ENCODE data around the gene HTR6.
"Not testable (repeated sequence)": the region's sequence is repeated elsewhere in the genome, so short reads cannot be mapped to it uniquely, and the experiment has no call there.

The HTR6 gene

GRCh38 chr1:19664453-19665185 lies at the start of gene HTR6:
TSS of gene HTR6 (plus strand) at chr1:19664875. CDS start at chr1:19665754, 879 bp downstream.
- DNase-seq (ENCODE audit: low spot score): peak; percentile 4

DNA sequence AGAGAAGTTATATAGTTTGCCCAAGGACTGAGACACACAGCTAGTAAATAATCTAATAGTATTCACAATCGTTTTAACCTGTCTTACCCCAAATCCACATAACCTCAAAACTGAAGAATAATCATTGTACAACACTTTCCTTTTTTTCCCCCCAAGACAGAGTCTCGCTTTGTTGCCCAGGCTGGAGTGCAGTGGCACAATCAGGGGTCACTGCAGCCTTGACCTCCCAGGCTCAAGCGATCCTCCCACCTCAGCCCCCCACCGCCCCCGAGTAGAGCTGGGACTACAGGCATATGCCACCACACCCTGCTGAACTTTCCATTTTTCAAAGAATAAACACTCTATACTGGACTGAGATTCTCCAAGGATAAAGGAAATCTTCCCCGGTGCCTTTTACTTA lies 49.2 kb upstream of the HTR6 start:
- DNase-seq (ENCODE audit: low spot score): no peak

DNA sequence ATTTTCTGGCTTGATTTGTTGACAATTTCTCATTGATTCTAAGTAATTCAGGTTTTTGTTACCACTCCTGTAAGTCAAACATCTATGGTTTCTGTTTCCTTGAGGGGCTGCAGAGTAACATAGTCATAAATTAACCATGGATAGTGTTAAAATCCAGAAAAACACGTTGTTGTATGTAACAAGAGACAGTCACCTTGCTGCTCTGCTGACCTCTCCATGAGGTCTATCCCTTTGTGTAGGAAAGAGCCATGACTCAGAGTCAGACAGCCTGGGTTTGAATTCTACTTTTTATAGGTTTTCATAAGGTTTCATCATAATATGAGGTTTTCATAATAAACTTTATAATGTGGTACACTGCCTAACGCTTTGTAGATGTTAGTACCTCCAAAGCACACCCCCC lies 48.2 kb upstream of the HTR6 start:
- DNase-seq (ENCODE audit: low spot score): no peak

GRCh38 chr1:19617376-19617775 lies 47.3 kb upstream of the HTR6 start:
- no peak for DNase-seq (ENCODE audit: low spot score)

DNA sequence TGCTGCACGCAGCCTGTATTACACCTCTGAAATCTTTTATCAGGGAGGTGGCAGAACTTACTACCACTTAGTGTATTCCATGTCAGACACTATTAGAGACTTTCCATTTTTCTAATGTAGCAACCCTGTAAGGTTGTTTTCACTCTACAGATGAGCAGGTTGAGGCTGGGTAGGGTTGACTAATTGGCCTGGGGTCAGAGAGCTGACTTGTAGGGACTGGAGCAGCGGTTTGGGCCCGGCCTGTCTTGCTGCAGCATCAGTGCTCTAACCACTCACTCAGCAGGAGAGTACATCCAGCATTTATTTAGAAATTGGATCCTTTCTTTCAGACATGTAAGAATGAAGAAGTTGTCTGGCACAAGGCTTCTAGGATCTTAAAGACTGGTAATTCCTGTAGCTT lies 46.2 kb upstream of the HTR6 start:
- DNase-seq (ENCODE audit: low spot score): no peak

DNA sequence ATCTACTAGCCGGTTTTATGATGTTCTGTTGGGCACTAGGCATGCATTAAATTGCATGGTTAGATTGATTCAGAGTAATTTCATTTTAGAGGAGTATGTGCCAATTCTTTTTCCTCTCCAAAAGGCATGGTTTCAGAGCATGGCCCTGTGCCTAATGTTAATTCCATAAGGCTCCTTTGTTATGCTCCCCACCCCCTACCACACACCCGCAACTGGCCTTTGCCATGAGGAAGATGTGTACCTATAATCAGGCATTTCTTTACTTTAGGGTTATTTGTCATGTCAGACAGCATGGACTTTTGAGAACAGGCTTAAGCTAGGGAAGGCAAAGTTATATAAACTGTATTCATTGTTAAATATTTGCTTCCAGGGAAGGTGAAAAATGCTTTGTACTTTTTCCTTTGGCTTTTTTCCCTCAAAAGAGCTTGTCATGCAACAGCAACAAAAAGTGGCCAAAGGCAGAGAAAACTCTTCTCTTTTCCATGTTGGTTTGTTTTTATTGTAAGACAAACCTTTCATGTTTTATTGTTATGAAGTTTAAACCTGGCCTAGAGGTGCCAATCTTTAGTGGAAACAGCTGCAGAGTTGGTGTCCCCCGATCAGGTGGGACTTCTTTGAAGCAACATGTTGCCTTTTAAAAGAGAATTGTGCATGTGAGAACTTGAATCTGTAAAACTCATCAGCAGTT lies 44.8 kb upstream of the HTR6 start:
- no peak for DNase-seq (ENCODE audit: low spot score)

DNA sequence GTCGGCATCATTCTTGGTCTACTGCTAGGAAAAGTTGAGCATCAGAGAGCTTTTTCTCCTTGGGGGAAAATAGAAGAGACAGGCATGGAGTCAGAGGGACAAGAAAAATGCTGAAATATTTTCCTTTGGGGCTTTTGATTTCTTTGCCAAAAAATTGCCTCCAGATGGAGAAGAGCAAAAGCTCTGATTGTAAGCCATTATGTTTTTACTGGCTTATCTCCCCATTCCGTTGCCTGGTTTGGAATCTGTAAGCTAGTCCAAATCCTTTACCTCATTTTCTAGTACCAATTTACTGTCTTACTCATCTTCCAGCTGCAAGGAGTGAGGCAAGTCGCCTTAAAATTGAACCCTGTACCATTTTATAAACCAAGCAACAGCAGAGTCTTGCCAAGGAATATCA lies 43.9 kb upstream of the HTR6 start:
- DNase-seq (ENCODE audit: low spot score): no peak

DNA sequence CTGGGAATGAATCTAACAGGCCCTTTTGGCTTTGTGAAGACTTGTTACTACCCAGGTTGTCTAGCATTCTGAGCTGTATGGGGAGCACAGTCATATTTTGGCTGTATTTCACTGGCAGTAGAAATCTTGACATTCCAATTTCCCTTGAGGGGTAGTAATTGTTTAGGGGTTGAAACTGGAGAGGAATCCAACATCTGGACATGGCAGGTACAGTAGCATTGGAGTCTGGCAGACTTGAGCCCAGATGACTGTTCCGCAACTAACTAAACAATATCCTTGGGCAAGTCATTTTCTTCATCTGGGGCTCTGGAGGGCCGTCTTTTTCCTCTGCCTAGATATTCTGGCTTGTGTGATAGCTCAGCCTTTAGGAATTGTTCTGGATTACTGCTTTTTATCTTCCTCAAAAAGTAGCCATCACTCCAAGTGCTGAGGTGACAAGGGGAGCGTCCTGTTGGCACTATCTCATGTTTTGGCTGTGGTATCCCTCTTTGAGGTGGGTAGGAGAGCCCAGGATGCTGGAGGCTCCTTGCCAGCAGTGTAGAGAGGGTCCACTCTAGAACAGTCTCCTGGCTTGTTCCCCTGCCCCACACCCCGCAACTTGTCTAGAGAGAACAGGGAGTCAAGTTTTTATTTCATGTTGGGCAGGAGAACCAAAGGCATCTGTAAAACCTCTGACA lies 43.3 kb upstream of the HTR6 start:
- no peak for DNase-seq (ENCODE audit: low spot score)

DNA sequence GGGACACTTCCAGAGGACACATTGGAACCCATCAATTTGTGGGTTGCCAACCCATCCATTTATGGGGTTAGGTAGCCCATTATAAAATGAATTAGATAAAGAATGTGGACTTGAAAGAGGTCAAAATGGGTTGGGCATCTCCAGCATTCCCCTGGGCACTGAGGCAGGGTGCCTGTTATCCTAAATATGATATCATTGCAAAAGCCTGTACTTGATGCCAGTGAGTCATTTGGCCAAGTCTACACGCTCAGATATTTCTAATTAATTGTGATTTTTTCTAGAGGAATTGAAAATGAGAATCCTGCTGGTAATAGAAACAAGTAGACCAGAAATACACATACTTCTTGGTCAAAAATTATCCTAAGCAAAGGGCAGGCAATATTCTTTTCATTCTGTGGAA lies 42.5 kb upstream of the HTR6 start:
- DNase-seq (ENCODE audit: low spot score): no peak

DNA sequence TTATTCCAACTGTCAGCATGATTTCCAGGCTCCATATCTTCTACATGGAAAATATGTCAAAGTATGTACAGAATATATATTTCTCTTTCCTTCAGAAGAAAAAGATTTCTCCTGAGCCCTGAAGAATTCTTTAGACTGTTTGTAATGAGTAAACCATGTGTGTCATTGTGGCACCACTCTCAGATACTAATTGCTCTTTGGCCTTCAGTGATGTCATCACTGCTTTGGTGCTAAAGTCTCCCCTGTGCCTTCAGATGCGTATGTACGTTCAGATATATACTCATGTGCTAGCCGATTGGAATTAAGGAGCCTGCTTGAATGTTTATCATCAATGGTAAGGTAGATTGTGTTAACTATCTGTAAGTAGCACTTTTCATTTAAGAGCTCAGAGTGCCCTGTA lies 41.2 kb upstream of the HTR6 start:
- DNase-seq (ENCODE audit: low spot score): no peak

GRCh38 chr1:19625291-19625937 lies 39.3 kb upstream of the HTR6 start:
- no peak for DNase-seq (ENCODE audit: low spot score)

- no peak for DNase-seq (ENCODE audit: low spot score)
Observed at GRCh38 chr1:19628879-19629278, 35.8 kb upstream of the HTR6 start.

DNA sequence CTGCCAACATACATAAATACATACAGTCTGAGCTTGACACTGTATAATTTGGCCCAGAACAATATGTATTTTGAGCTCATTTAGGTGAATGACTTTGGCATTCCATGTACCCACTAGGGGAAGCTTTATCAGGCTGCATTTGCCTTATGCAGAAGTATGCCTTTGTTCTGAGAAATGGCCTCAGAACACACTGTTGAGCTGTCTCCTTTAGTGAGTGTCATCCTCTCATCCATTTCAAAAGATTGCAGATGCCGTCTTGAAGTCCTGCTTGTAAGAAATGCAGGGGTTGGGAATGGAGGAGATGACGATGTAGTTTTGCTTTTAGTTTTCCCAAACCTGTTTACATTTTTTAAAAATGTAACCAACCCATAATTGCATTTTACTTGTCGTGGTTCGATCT lies 35.3 kb upstream of the HTR6 start:
- DNase-seq (ENCODE audit: low spot score): no peak

- not testable (repeated sequence) for DNase-seq (ENCODE audit: low spot score)
Observed at GRCh38 chr1:19630192-19630591, 34.5 kb upstream of the HTR6 start.

GRCh38 chr1:19630720-19631395 lies 33.8 kb upstream of the HTR6 start:
- DNase-seq (ENCODE audit: low spot score): no peak

DNA sequence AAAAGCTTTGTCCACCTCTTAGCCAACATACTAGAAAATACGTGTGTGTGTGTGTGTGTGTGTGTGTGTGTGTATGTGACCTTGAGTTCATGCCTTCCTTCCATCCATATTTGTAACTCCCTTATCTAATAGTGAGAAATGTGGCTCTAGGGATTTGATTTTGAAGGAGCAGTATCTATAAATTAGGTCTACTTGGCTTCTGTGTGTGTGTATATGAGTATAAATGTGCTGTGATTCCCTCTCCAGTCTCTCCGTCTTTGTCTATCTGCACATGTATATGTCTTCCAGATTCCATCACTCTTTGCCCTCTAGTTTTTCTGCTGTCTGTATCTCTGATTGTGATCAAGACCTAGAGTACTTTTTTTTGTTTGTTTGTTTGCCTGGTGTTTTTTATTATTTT lies 32.5 kb upstream of the HTR6 start:
- no peak for DNase-seq (ENCODE audit: low spot score)

GRCh38 chr1:19633106-19633505 lies 31.6 kb upstream of the HTR6 start:
- DNase-seq (ENCODE audit: low spot score): no peak

GRCh38 chr1:19635064-19635463 lies 29.6 kb upstream of the HTR6 start:
- DNase-seq (ENCODE audit: low spot score): not testable (repeated sequence)

- no peak for DNase-seq (ENCODE audit: low spot score)
Observed at GRCh38 chr1:19635646-19636045, 29.0 kb upstream of the HTR6 start.

DNA sequence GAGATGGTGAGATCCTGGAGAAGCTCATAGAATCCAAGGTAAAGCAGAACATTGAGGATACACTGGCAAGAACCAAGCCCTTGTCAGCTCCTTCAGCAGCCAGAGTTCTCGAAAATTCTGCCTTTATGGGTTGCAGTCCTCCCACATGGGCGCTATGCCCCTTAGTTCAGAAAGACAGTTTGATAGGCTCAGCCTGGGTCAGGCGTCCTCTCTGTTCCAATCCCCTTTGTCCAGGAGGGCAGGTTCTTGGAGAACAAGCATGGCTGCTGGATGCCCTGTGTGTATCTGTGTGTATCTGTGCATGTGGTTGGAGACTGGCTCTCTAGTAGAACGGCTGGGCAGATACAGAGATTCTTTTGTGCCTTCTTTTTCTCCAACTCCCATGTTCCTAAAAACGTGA lies 28.6 kb upstream of the HTR6 start:
- DNase-seq (ENCODE audit: low spot score): no peak

DNA sequence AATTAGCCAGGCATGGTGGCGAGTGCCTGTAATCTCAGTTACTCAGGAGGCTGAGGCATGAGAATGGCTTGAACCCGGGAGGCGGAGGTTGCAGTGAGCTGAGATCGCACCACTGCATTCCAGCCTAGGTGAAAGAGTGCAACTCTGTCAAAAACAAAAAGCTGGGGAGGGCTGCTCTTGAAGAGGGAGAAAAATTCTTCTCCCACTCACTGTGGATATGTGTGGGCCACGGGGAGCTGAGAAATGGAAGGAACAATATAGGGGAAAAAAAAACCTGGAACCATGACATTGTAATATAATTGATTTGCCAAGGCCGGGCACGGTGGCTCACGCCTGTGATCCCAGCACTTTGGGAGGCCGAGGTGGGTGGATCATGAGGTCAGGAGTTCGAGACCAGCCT lies 27.9 kb upstream of the HTR6 start:
- not testable (repeated sequence) for DNase-seq (ENCODE audit: low spot score)

DNA sequence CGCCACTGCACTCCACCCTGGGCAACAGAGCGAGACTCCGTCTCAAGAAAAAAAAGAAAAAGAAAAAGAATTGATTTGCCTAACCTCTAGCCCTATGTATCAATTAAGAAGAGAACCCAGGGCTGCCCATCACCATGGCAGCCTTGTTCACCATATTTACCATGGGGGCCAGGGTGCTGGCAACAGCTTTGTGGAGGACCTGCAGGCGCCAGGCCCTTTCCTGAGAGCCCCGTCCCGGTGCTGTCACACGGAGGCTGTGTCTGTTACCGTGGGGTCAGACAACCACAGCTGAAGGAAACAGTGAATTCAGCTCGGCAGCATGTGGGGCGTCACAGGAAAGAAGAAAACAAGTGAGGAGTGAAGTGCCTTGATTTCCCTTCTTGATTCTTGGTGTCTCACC lies 27.1 kb upstream of the HTR6 start:
- DNase-seq (ENCODE audit: low spot score): no peak

Data from CD4-positive, alpha-beta T cell treated with Interleukin-6 at 100 ng/mL for 8 hours (primary cell).